HepG2 (cell line): ENCODE results near the gene FGFR3. TPM values are rescaled to one million over a fixed set of nuclear protein-coding genes. Genes with fewer than 3 reads are reported as not detected.

Experiments
- BRCA1 ChIP-seq: sonication (generic); formaldehyde crosslinking; IDR thresholded peaks from 2 replicates; pipeline ENCODE4 v1.4.0; 2020; ENCODE audit warnings: missing genetic modification reagents
- MAFG ChIP-seq: sonication (generic); formaldehyde crosslinking; IDR thresholded peaks from 2 replicates; pipeline ENCODE4 v1.5.1; 2020; ENCODE audit warnings: mild to moderate bottlenecking, missing genetic modification reagents
- MED8 ChIP-seq: sonication (generic); formaldehyde crosslinking; IDR thresholded peaks from 2 replicates; pipeline ENCODE4 v1.8.1; 2023; ENCODE audit warnings: mild to moderate bottlenecking, missing genetic modification reagents; ENCODE audit not compliant: insufficient replicate concordance
- PHF8 ChIP-seq: sonication (generic); formaldehyde crosslinking; IDR thresholded peaks from 2 replicates; pipeline ENCODE4 v1.5.0; 2020; ENCODE audit warnings: missing genetic modification reagents
- SRSF1 ChIP-seq: fragments of 200-400 bp; formaldehyde crosslinking; optimal IDR thresholded peaks from 2 replicates; pipeline ENCODE3; 2017; ENCODE audit warnings: mild to moderate bottlenecking, low read depth, low read length, moderate library complexity
- ZNF143 ChIP-seq: sonication (generic); formaldehyde crosslinking; IDR thresholded peaks from 2 replicates; pipeline ENCODE4 v1.4.0; 2020; ENCODE audit warnings: missing genetic modification reagents
- ZNF564 ChIP-seq: sonication (generic); formaldehyde crosslinking; IDR thresholded peaks from 2 replicates; pipeline ENCODE4 v1.8.1; 2023; ENCODE audit warnings: mild to moderate bottlenecking, missing genetic modification reagents
- ZNF577 ChIP-seq: sonication (generic); formaldehyde crosslinking; IDR thresholded peaks from 2 replicates; pipeline ENCODE4 v1.4.0; 2020; ENCODE audit warnings: mild to moderate bottlenecking, low read depth, missing genetic modification reagents, borderline replicate concordance
- ZNF589 ChIP-seq: sonication (generic); formaldehyde crosslinking; conservative IDR thresholded peaks from 2 replicates; pipeline ENCODE4 v1.8.0; 2022; ENCODE audit warnings: mild to moderate bottlenecking, moderate library complexity, missing genetic modification reagents
- ZNF598 ChIP-seq: sonication (generic); formaldehyde crosslinking; IDR thresholded peaks from 2 replicates; pipeline ENCODE4 v1.5.1; 2020; ENCODE audit warnings: mild to moderate bottlenecking, missing genetic modification reagents, borderline replicate concordance
- ZNF746 ChIP-seq: sonication (generic); formaldehyde crosslinking; IDR thresholded peaks from 2 replicates; pipeline ENCODE4 v1.8.0; 2022; ENCODE audit warnings: mild to moderate bottlenecking, missing genetic modification reagents
- polyA plus RNA-seq, 8 experiments: library from polyadenylated mRNA; depleted of rRNA in 3 of 8; stranded (reverse) in 7 of 8; unstranded in 1 of 8; fragments of >200 nt; fragmentation: Illumina TruSeq in 4 of 8; extraction: Trizol in 4 of 8; gene quantifications; 2 replicates each; pipeline versions ENCODE4 v1.2.1 to v1.2.3, GENCODE V29; 2011 to 2016; ENCODE audit warnings: low read depth in 4 of 8, missing spikeins in 1 of 8, mixed read lengths in 1 of 8; ENCODE audit not compliant: insufficient read depth in 1 of 8
- total RNA-seq, 5 experiments: library from RNA; depleted of rRNA; stranded (reverse); fragments of >200 nt; fragmentation: Illumina TruSeq; extraction: Trizol; gene quantifications; 2 replicates each; pipeline ENCODE4 v1.2.3, GENCODE V29; 2016; ENCODE audit warnings: low read depth in 1 of 5
- TF ChIP-seq, protein P1 (sequence below): sonication (generic); formaldehyde crosslinking; IDR thresholded peaks from 2 replicates; pipeline ENCODE4 v1.4.0; 2020; ENCODE audit warnings: missing genetic modification reagents, borderline replicate concordance
- TF ChIP-seq, protein P2 (sequence below): sonication (generic); formaldehyde crosslinking; IDR thresholded peaks from 2 replicates; pipeline ENCODE4 v1.5.0; 2020; ENCODE audit warnings: mild to moderate bottlenecking, missing genetic modification reagents, moderate library complexity
- TF ChIP-seq, protein P3 (sequence below): sonication (generic); formaldehyde crosslinking; IDR thresholded peaks from 2 replicates; pipeline ENCODE4 v1.5.0; 2020; ENCODE audit warnings: missing genetic modification reagents, mild to moderate bottlenecking, borderline replicate concordance
- TF ChIP-seq, protein P4 (sequence below): sonication (generic); formaldehyde crosslinking; IDR thresholded peaks from 2 replicates; pipeline ENCODE4 v1.4.0; 2020; ENCODE audit warnings: missing genetic modification reagents
- TF ChIP-seq, protein P5 (sequence below): IDR thresholded peaks from 2 replicates; pipeline ENCODE4 v1.6.1; 2016; ENCODE audit warnings: low read depth, borderline replicate concordance
- TF ChIP-seq, protein P6 (sequence below): sonication (generic); formaldehyde crosslinking; IDR thresholded peaks from 2 replicates; pipeline ENCODE4 v1.4.0; 2020; ENCODE audit warnings: missing genetic modification reagents

FGFR3 gene
- total and polyA plus RNA-seq, 2 of the 13 experiments (the other 11 are each of a cell fraction or from before 2014, with no cell fraction given): 103 to 109 TPM

DNA sequence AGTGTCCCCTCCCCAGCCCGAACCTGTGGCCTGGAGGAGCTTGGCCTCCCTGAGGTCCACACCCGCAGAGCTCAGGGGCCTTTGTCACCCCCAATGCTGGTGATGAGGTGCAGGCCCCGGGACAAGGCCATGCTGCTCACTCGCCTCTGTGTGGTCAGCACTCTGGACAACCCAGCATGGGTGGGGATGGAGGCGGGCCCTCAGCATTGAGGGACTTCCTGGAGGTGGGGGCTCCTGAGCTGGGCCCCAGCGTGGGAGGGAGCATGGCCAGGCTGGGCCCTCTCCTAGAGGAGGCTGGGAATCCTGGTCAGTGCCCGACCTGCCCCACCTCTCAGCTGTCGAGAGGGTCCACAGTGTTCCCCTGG is 41.2 kb upstream of the FGFR3 start (continued):
- TF ChIP-seq, protein P1, sequence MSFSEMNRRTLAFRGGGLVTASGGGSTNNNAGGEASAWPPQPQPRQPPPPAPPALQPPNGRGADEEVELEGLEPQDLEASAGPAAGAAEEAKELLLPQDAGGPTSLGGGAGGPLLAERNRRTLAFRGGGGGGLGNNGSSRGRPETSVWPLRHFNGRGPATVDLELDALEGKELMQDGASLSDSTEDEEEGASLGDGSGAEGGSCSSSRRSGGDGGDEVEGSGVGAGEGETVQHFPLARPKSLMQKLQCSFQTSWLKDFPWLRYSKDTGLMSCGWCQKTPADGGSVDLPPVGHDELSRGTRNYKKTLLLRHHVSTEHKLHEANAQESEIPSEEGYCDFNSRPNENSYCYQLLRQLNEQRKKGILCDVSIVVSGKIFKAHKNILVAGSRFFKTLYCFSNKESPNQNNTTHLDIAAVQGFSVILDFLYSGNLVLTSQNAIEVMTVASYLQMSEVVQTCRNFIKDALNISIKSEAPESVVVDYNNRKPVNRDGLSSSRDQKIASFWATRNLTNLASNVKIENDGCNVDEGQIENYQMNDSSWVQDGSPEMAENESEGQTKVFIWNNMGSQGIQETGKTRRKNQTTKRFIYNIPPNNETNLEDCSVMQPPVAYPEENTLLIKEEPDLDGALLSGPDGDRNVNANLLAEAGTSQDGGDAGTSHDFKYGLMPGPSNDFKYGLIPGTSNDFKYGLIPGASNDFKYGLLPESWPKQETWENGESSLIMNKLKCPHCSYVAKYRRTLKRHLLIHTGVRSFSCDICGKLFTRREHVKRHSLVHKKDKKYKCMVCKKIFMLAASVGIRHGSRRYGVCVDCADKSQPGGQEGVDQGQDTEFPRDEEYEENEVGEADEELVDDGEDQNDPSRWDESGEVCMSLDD (CRISPR knock-in tag): peak; percentile 51; the same call in 1 of the 2 replicates
- TF ChIP-seq ZNF589 (CRISPR knock-in tag) (no peak), MED8 (no peak), MAFG (CRISPR knock-in tag) (no peak), ZNF577 (CRISPR knock-in tag) (no peak), SRSF1 (no peak), ZNF598 (CRISPR knock-in tag) (no peak), ZNF746 (CRISPR knock-in tag) (peak; percentile 46; the same call in 1 of the 2 replicates), BRCA1 (CRISPR knock-in tag) (0 out of 2 replicates have a peak, but pooled peaks have one; percentile 24), PHF8 (CRISPR knock-in tag) (peak; percentile 20; the same call in 1 of the 2 replicates), ZNF143 (CRISPR knock-in tag) (peak; percentile 70; the same call in 1 of the 2 replicates), ZNF564 (CRISPR knock-in tag) (no peak)
- TF ChIP-seq, protein P2, sequence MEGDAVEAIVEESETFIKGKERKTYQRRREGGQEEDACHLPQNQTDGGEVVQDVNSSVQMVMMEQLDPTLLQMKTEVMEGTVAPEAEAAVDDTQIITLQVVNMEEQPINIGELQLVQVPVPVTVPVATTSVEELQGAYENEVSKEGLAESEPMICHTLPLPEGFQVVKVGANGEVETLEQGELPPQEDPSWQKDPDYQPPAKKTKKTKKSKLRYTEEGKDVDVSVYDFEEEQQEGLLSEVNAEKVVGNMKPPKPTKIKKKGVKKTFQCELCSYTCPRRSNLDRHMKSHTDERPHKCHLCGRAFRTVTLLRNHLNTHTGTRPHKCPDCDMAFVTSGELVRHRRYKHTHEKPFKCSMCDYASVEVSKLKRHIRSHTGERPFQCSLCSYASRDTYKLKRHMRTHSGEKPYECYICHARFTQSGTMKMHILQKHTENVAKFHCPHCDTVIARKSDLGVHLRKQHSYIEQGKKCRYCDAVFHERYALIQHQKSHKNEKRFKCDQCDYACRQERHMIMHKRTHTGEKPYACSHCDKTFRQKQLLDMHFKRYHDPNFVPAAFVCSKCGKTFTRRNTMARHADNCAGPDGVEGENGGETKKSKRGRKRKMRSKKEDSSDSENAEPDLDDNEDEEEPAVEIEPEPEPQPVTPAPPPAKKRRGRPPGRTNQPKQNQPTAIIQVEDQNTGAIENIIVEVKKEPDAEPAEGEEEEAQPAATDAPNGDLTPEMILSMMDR: no peak
- TF ChIP-seq, protein P3, sequence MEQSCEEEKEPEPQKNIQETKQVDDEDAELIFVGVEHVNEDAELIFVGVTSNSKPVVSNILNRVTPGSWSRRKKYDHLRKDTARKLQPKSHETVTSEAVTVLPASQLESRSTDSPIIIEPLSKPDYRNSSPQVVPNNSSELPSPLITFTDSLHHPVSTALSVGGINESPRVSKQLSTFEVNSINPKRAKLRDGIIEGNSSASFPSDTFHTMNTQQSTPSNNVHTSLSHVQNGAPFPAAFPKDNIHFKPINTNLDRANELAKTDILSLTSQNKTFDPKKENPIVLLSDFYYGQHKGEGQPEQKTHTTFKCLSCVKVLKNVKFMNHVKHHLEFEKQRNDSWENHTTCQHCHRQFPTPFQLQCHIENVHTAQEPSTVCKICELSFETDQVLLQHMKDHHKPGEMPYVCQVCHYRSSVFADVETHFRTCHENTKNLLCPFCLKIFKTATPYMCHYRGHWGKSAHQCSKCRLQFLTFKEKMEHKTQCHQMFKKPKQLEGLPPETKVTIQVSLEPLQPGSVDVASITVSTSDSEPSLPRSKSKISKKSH: 0 out of 2 replicates have a peak, but pooled peaks have one; percentile 9
- TF ChIP-seq, protein P4, sequence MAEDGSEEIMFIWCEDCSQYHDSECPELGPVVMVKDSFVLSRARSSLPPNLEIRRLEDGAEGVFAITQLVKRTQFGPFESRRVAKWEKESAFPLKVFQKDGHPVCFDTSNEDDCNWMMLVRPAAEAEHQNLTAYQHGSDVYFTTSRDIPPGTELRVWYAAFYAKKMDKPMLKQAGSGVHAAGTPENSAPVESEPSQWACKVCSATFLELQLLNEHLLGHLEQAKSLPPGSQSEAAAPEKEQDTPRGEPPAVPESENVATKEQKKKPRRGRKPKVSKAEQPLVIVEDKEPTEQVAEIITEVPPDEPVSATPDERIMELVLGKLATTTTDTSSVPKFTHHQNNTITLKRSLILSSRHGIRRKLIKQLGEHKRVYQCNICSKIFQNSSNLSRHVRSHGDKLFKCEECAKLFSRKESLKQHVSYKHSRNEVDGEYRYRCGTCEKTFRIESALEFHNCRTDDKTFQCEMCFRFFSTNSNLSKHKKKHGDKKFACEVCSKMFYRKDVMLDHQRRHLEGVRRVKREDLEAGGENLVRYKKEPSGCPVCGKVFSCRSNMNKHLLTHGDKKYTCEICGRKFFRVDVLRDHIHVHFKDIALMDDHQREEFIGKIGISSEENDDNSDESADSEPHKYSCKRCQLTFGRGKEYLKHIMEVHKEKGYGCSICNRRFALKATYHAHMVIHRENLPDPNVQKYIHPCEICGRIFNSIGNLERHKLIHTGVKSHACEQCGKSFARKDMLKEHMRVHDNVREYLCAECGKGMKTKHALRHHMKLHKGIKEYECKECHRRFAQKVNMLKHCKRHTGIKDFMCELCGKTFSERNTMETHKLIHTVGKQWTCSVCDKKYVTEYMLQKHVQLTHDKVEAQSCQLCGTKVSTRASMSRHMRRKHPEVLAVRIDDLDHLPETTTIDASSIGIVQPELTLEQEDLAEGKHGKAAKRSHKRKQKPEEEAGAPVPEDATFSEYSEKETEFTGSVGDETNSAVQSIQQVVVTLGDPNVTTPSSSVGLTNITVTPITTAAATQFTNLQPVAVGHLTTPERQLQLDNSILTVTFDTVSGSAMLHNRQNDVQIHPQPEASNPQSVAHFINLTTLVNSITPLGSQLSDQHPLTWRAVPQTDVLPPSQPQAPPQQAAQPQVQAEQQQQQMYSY: no peak
- TF ChIP-seq, protein P5, sequence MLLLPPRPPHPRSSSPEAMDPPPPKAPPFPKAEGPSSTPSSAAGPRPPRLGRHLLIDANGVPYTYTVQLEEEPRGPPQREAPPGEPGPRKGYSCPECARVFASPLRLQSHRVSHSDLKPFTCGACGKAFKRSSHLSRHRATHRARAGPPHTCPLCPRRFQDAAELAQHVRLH (CRISPR knock-in tag): 0 out of 2 replicates have a peak, but pooled peaks have one; percentile 19
- TF ChIP-seq, protein P6, sequence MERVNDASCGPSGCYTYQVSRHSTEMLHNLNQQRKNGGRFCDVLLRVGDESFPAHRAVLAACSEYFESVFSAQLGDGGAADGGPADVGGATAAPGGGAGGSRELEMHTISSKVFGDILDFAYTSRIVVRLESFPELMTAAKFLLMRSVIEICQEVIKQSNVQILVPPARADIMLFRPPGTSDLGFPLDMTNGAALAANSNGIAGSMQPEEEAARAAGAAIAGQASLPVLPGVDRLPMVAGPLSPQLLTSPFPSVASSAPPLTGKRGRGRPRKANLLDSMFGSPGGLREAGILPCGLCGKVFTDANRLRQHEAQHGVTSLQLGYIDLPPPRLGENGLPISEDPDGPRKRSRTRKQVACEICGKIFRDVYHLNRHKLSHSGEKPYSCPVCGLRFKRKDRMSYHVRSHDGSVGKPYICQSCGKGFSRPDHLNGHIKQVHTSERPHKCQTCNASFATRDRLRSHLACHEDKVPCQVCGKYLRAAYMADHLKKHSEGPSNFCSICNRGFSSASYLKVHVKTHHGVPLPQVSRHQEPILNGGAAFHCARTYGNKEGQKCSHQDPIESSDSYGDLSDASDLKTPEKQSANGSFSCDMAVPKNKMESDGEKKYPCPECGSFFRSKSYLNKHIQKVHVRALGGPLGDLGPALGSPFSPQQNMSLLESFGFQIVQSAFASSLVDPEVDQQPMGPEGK (CRISPR knock-in tag): peak; percentile 99
